Stimulated activated naive CD8-positive, alpha-beta T cell treated with anti-CD3 and anti-CD28 coated beads, Interleukin-15, Interleukin-2, amounts not matched to agents 100 ng/mL and 50 ng/mL, for 24 hours (primary cell): ENCODE results near the gene ORM1.

Experiments used
- H3K27ac Mint-ChIP-seq: one replicate; pipeline ENCODE4 v1.8.0; 2021; ENCODE audit warnings: mild to moderate bottlenecking, mixed read lengths
- H3K27me3 Mint-ChIP-seq: one replicate; pipeline ENCODE4 v1.8.0; 2021; ENCODE audit warnings: mixed read lengths
- H3K36me3 Mint-ChIP-seq: one replicate; pipeline ENCODE4 v1.8.0; 2021; ENCODE audit warnings: low read depth, mixed read lengths
- H3K4me1 Mint-ChIP-seq: one replicate; pipeline ENCODE4 v1.8.0; 2021; ENCODE audit warnings: low read depth, mixed read lengths
- H3K4me3 Mint-ChIP-seq: one replicate; pipeline ENCODE4 v1.8.0; 2021; ENCODE audit warnings: mild to moderate bottlenecking, mixed read lengths
- H3K9me3 Mint-ChIP-seq: one replicate; pipeline ENCODE4 v1.8.0; 2021; ENCODE audit warnings: mixed read lengths

The ORM1 gene

GRCh38 chr9:114296338-114296737 lies 26.6 kb upstream of the ORM1 start:
- H3K4me3 Mint-ChIP-seq: no peak overlapping the region
- H3K27ac Mint-ChIP-seq: no peak overlapping the region
- peaks cover 9% of the 10 kb centered on the region for H3K9me3 Mint-ChIP-seq
- H3K36me3 Mint-ChIP-seq: no peaks in the 10 kb centered on the region
- no peaks in the 10 kb centered on the region for H3K27me3 Mint-ChIP-seq
- no peaks in the 10 kb centered on the region for H3K4me1 Mint-ChIP-seq

DNA sequence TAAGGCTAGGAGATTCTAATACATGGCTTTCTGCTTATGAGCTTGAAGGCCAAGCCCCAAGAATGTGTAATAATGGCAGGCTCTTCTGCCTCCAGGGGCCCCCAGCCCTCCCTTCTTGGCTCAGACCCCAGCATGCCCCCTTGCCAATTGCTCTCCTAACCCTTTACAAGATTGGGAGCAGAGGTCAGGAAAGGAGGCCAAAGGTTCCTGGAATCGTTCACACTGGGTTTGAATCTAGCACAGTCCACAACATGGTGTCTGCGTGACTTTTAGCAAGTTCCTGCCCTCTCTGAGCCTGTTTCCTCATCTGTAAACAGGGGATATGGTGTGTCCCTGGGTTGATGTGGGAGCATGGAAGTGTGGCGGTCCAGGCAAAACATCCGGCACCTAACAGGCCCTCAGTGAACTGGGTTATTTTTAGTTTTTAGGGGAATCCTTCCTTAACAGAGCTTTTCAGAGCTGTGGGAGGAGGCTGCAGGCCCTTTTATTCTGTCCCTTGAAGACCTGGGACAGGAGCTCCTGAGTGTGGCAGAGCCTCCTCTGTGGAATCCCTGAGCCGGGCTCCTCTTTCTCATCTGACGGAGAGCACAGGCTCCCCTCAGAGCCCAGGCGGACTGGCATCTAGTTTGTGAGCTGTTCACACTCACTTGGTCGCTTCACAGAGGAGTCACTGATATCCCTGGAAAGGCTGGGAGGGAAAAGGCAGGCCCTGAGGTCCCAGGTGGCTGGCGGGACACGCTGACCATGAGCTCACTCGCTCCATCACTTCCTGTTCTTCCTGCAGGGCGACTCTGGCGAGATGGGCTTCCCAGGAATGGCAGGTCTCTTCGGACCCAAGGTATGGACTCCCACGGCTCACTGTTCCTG lies 23.4 kb upstream of the ORM1 start:
- Mint-ChIP-seq H3K36me3 (no peaks in the 10 kb centered on the region), H3K4me1 (no peaks in the 10 kb centered on the region), H3K4me3 (no peak overlapping the region), H3K9me3 (peaks cover 9% of the 10 kb centered on the region), H3K27ac (no peak overlapping the region), H3K27me3 (no peaks in the 10 kb centered on the region)

- H3K9me3 Mint-ChIP-seq: peaks cover 4% of the 10 kb centered on the region
- H3K4me3 Mint-ChIP-seq: no peak overlapping the region
- H3K4me1 Mint-ChIP-seq: no peaks in the 10 kb centered on the region
- H3K27me3 Mint-ChIP-seq: no peaks in the 10 kb centered on the region
- H3K27ac Mint-ChIP-seq: no peak overlapping the region
- no peaks in the 10 kb centered on the region for H3K36me3 Mint-ChIP-seq
Measured at GRCh38 chr9:114300153-114300845, 22.6 kb upstream of the ORM1 start.

DNA sequence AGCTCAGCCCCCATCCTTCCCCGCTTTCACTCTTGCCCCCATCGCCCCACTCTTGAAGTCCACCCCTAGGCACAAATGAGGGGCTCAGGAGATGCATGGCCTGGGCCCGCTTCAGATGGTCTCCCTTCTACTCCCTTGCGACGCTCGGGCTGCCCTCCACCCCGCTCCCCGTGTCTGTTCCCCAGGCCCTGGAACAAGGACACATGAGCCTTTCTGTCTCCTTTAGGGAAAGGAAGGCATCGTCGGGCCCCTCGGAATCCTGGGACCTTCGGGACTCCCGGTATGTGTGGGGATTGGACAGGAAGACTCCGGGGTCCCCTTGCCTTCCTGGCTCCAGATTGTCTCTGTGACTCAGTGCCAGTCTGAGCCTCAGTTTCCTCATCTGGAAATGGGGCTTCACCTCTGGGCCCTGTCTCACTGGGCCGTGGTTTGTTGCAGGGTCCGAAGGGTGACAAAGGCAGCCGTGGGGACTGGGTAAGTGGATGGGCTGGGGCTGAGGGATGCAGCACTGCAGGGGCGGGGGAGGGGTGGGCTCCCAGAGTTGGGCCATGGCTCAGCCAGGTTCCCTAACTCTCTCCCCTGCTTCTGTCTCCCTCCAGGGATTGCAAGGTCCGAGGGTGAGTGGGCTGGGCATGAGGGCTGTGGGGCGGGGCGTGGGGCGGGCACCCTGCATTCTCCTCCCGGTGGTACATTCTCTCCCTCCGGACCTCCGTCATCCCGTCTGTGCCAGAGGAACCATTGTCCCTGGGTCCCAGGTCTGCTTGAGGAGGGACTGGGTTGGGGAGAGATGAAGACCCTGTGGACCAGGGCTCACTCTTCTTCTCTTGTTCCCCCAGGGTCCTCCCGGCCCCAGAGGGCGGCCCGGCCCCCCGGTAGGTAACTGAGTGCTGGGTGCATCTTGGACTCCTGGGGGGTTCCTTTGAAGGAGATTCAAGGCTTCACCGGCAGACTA lies 21.8 kb upstream of the ORM1 start:
- Mint-ChIP-seq H3K9me3 (no peaks in the 10 kb centered on the region), H3K27me3 (no peaks in the 10 kb centered on the region), H3K4me3 (no peak overlapping the region), H3K27ac (no peak overlapping the region), H3K4me1 (no peaks in the 10 kb centered on the region), H3K36me3 (no peaks in the 10 kb centered on the region)

- H3K9me3 Mint-ChIP-seq: no peaks in the 10 kb centered on the region
- H3K27ac Mint-ChIP-seq: no peak overlapping the region
- no peaks in the 10 kb centered on the region for H3K4me1 Mint-ChIP-seq
- no peaks in the 10 kb centered on the region for H3K36me3 Mint-ChIP-seq
- H3K27me3 Mint-ChIP-seq: no peaks in the 10 kb centered on the region
- H3K4me3 Mint-ChIP-seq: no peak overlapping the region
Measured at GRCh38 chr9:114301798-114302565, 20.9 kb upstream of the ORM1 start.

GRCh38 chr9:114302727-114303126 lies 20.2 kb upstream of the ORM1 start:
- Mint-ChIP-seq H3K27me3 (no peaks in the 10 kb centered on the region), H3K9me3 (no peaks in the 10 kb centered on the region), H3K27ac (no peak overlapping the region)

DNA sequence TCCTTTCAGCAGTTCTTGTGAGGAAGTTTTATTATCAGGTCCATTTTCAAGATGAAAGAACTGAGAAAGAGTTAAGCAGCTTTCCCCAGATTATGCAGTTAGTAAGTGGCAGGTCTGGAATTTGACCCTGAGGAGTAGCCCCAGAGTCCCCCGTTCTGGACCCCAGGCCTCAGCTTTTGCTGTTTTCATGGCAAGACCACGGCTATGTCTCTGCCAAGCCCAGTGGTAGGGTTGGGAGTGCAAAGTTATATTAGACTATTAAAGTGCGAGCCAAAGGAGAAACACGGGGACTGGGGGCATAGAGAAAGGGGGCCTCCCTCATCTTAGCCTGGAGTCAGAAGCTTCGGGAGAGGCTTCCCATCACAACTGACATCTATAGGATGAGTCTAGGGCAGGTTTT lies 19.3 kb upstream of the ORM1 start:
- Mint-ChIP-seq H3K4me3 (no peak overlapping the region), H3K27me3 (no peaks in the 10 kb centered on the region), H3K27ac (no peak overlapping the region), H3K36me3 (no peaks in the 10 kb centered on the region), H3K4me1 (no peaks in the 10 kb centered on the region), H3K9me3 (no peaks in the 10 kb centered on the region)

More at GRCh38 chr9:114302727-114303126, 20.2 kb upstream of the ORM1 start:
- Mint-ChIP-seq H3K4me1 (no peaks in the 10 kb centered on the region), H3K36me3 (no peaks in the 10 kb centered on the region), H3K4me3 (no peak overlapping the region)

- Mint-ChIP-seq H3K27ac (no peak overlapping the region), H3K4me3 (no peak overlapping the region), H3K27me3 (no peaks in the 10 kb centered on the region), H3K36me3 (no peaks in the 10 kb centered on the region), H3K9me3 (no peaks in the 10 kb centered on the region), H3K4me1 (no peaks in the 10 kb centered on the region)
Measured at GRCh38 chr9:114303977-114304376, 18.9 kb upstream of the ORM1 start.

DNA sequence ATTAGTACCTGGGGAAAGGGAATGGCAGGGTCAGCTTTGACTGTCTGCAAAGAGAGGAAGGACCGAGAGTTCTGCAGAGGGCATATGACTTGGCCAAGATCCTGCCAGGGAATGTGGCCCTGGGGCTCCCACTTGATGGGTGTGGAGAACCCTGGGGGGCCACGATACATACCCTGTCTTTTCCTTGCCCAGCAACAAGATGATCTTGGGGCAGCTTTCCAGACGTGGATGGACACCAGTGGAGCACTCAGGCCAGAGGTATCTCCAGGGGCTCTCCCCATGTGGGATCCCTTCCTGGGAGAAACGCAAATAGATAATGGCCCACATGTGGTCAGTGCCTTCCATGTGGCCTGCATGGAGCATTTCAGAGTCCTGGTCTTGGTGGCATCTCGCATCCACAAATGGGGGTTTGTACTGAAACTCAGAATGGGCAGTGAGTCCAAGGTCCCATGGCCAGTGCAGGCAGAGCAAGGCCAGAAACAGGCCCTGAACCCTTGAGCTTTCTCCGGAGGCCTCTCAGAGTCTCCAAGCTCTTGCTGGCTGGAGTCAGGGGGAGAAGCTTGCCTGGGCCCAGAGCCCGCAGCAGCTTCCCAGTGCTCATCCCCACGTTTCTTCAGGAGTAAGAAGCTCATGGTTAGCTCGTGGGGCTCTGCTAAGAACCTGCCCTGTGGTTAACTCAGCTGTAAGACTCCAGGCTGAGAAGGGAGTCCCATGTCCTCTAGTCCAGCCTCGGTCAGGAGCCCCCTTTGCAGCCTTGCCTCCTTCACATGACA lies 18.3 kb upstream of the ORM1 start:
- H3K9me3 Mint-ChIP-seq: no peaks in the 10 kb centered on the region
- no peaks in the 10 kb centered on the region for H3K36me3 Mint-ChIP-seq
- H3K27ac Mint-ChIP-seq: no peak overlapping the region
- H3K4me3 Mint-ChIP-seq: no peak overlapping the region
- no peaks in the 10 kb centered on the region for H3K27me3 Mint-ChIP-seq
- no peaks in the 10 kb centered on the region for H3K4me1 Mint-ChIP-seq

DNA sequence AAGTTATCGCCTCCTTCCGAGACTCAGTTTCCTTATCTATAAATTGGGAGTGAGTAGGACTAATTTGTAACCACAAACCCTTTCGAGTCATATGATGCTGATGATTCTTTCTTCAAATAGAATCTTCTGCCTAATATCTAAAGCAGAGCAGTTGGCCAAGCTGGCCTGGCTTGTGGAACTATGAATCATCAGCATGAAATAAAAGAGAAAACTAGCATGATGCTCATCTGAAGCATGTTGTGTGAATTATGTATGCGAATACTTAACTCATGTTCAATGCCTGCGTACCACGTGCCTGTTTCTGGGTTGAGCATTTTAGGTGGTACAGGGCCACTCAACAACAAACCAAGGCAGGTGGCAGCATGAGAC lies 15.0 kb upstream of the ORM1 start:
- H3K27me3 Mint-ChIP-seq: no peaks in the 10 kb centered on the region
- H3K9me3 Mint-ChIP-seq: no peaks in the 10 kb centered on the region
- no peaks in the 10 kb centered on the region for H3K36me3 Mint-ChIP-seq
- H3K4me3 Mint-ChIP-seq: no peak overlapping the region
- no peak overlapping the region for H3K27ac Mint-ChIP-seq
- no peaks in the 10 kb centered on the region for H3K4me1 Mint-ChIP-seq

DNA sequence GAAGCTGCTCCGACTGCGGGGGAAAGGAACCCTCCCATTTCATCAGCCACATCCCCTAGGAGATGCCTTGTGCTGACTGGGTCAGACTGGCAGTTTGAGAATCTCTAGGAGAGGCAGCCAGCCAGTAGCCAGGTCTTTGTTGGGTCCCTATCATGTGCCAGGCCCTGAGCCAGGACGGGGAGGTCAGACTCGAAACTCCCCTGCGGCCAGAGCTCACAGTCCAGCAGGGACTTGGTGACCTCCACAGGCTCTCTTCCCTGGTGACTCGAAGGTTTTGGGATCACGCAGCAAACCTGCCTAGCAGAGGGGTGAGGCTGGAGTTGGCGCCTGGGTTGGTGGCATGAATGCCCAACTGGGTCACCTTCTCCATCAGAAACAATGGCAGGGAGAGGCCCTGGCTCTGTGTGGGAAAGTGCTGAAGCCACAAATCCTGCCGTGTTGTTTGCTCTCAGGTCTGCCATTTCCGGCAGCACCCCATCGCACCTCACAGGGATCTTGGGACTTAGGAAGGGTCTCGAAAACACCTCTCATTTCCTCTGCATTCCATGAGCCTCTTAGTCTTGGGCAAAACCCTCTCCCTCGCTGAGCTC lies 14.4 kb upstream of the ORM1 start:
- H3K27ac Mint-ChIP-seq: no peak overlapping the region
- no peaks in the 10 kb centered on the region for H3K27me3 Mint-ChIP-seq
- no peaks in the 10 kb centered on the region for H3K4me1 Mint-ChIP-seq
- no peaks in the 10 kb centered on the region for H3K9me3 Mint-ChIP-seq
- no peaks in the 10 kb centered on the region for H3K36me3 Mint-ChIP-seq
- no peak overlapping the region for H3K4me3 Mint-ChIP-seq

DNA sequence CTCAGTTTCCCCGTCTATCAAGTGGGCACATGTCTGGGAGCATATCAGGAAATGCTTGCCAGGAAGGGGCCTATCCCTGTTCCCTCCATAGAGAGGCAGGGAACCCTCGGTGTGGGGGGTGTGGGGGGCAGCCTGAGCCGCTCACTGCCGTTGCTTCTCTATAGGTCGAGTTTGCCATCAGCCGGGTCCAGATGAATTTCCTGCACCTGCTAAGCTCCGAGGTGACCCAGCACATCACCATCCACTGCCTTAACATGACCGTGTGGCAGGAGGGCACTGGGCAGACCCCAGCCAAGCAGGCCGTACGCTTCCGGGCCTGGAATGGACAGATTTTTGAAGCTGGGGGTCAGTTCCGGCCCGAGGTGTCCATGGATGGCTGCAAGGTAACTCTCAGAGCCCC lies 13.8 kb upstream of the ORM1 start:
- Mint-ChIP-seq H3K36me3 (no peaks in the 10 kb centered on the region), H3K9me3 (no peaks in the 10 kb centered on the region)

More for the DNA sequence above, 13.8 kb upstream of the ORM1 start:
- Mint-ChIP-seq H3K27ac (no peak overlapping the region), H3K4me3 (no peak overlapping the region), H3K4me1 (no peaks in the 10 kb centered on the region), H3K27me3 (no peaks in the 10 kb centered on the region)
